ENCODE results near the gene TMEM131.
"Not testable (repeated sequence)": the region's sequence is repeated elsewhere in the genome, so short reads cannot be mapped to it uniquely, and the experiment has no call there.

TMEM131 gene

GRCh38 chr2:97853057-97853456, 142.7 kb downstream of the TMEM131 start:
- DNase-seq = not testable (repeated sequence)

- no peak for DNase-seq
Observed at GRCh38 chr2:97851172-97851571, 144.6 kb downstream of the TMEM131 start.

GRCh38 chr2:97849881-97850528, 145.7 kb downstream of the TMEM131 start:
- DNase-seq = no peak

- DNase-seq = no peak
Observed at GRCh38 chr2:97848306-97848705, 147.4 kb downstream of the TMEM131 start.

GRCh38 chr2:97846716-97847115, 149.0 kb downstream of the TMEM131 start:
- not testable (repeated sequence) for DNase-seq

GRCh38 chr2:97845818-97846217, 149.9 kb downstream of the TMEM131 start:
- no peak for DNase-seq

- no peak for DNase-seq
Observed at GRCh38 chr2:97845133-97845532, 150.6 kb downstream of the TMEM131 start.

- no peak for DNase-seq
Observed at GRCh38 chr2:97844311-97844859, 151.4 kb downstream of the TMEM131 start.

- no peak for DNase-seq
Observed at GRCh38 chr2:97840198-97840597, 155.6 kb downstream of the TMEM131 start.

- no peak for DNase-seq
Observed at GRCh38 chr2:97834610-97835009, 161.1 kb downstream of the TMEM131 start.

- DNase-seq = no peak
Observed at GRCh38 chr2:97831121-97831520, 164.6 kb downstream of the TMEM131 start.

GRCh38 chr2:97829255-97829654, 166.5 kb downstream of the TMEM131 start:
- not testable (repeated sequence) for DNase-seq

- not testable (repeated sequence) for DNase-seq
Observed at GRCh38 chr2:97827013-97827412, 168.7 kb downstream of the TMEM131 start.

GRCh38 chr2:97826266-97826847, 169.4 kb downstream of the TMEM131 start:
- DNase-seq = not testable (repeated sequence)

GRCh38 chr2:97824011-97824410, 171.7 kb downstream of the TMEM131 start:
- not testable (repeated sequence) for DNase-seq

- not testable (repeated sequence) for DNase-seq
Observed at GRCh38 chr2:97821862-97822261, 173.9 kb downstream of the TMEM131 start.

GRCh38 chr2:97819754-97820153, 176.0 kb downstream of the TMEM131 start:
- no peak for DNase-seq

GRCh38 chr2:97816411-97816810, 179.3 kb downstream of the TMEM131 start:
- no peak for DNase-seq

- DNase-seq = no peak
Observed at GRCh38 chr2:97812931-97813330, 182.8 kb downstream of the TMEM131 start.

GRCh38 chr2:97808816-97809215, 186.9 kb downstream of the TMEM131 start:
- DNase-seq = no peak

GRCh38 chr2:97806738-97807618, 188.8 kb downstream of the TMEM131 start:
- peak; percentile 37 to 55 for DNase-seq

- no peak for DNase-seq
Observed at GRCh38 chr2:97805776-97806175, 190.0 kb downstream of the TMEM131 start.

- no peak for DNase-seq
Observed at GRCh38 chr2:97801028-97801427, 194.7 kb downstream of the TMEM131 start.
